IMR-90 (cell line): ENCODE data around the gene VAMP8. TPM values are rescaled to one million over a fixed set of nuclear protein-coding genes. Genes with fewer than 3 reads are reported as not detected.

ENCODE experiments used
- ATAC-seq: fragments of 200-7000 bp; cut with Tn5 transposase; 2 replicates; pipeline ENCODE4 v1.9.1; 2020; ENCODE audit warnings: low read depth, mild to moderate bottlenecking, moderate library complexity
- BruUV-seq: library from RNA; stranded (reverse); fragments of 400-500 nt; replicated peaks from 2 replicates; lab custom pipeline; 2021; lab: Mats Ljungman, UMichigan
- CTCF ChIA-PET: fragments of 300-600 bp; formaldehyde crosslinking; extraction: SDS; loops from one replicate; lab custom pipeline; 2021; ENCODE audit warnings: antibody characterized with exemption; lab: Yijun Ruan, JAX
- POLR2A ChIA-PET: fragments of 300-600 bp; sonication (Branson Sonifier 250); formaldehyde crosslinking; loops from one replicate; lab custom pipeline; 2022; ENCODE audit warnings: antibody characterized with exemption; ENCODE audit not compliant: unreplicated experiment; lab: Charles Lee
- DNase-seq: peaks from one replicate; pipeline ENCODE4 v3.0.0; 2013
- H2AFZ ChIP-seq: replicated peaks from 2 replicates; pipeline ENCODE3; 2013; ENCODE audit warnings: low read length, mild to moderate bottlenecking; ENCODE audit not compliant: poor library complexity
- H2AK5ac ChIP-seq: 2 replicates; pipeline ENCODE4 v1.6.1; 2013; ENCODE audit warnings: low read depth, low read length, inconsistent platforms
- H2AK9ac ChIP-seq: replicated peaks from 2 replicates; pipeline ENCODE3; 2013; ENCODE audit warnings: mild to moderate bottlenecking, low read depth, low read length, moderate library complexity; ENCODE audit not compliant: poor library complexity
- H2BK120ac ChIP-seq: 2 replicates; pipeline ENCODE4 v1.6.1; 2013; ENCODE audit warnings: low read depth, low read length, inconsistent platforms
- H2BK15ac ChIP-seq: 3 replicates; pipeline ENCODE4 v1.6.1; 2013; ENCODE audit warnings: low read depth, low read length, inconsistent platforms
- H2BK20ac ChIP-seq: 2 replicates; pipeline ENCODE4 v1.6.1; 2013; ENCODE audit warnings: low read depth, mild to moderate bottlenecking, inconsistent platforms, low read length, moderate library complexity
- H2BK5ac ChIP-seq: 2 replicates; pipeline ENCODE4 v1.6.1; 2013; ENCODE audit warnings: mild to moderate bottlenecking, low read depth, low read length, inconsistent platforms; ENCODE audit not compliant: poor library complexity, severe bottlenecking
- H3K14ac ChIP-seq: replicated peaks from 2 replicates; pipeline ENCODE4 v1.6.1; 2013; ENCODE audit warnings: low read depth, low read length, inconsistent platforms
- H3K18ac ChIP-seq: 2 replicates; pipeline ENCODE4 v1.6.1; 2013; ENCODE audit warnings: low read depth, low read length, control low read depth
- H3K23ac ChIP-seq: 2 replicates; pipeline ENCODE4 v1.6.1; 2013; ENCODE audit warnings: low read depth, low read length, inconsistent platforms
- H3K27ac ChIP-seq: 2 replicates; pipeline ENCODE4 v1.5.1; 2013; ENCODE audit warnings: mild to moderate bottlenecking, control low read depth, low read length; ENCODE audit not compliant: insufficient read depth
- H3K27me3 ChIP-seq: 2 replicates; pipeline ENCODE4 v1.6.1; 2013; ENCODE audit warnings: low read length; ENCODE audit not compliant: control insufficient read depth, insufficient read depth
- H3K36me3 ChIP-seq: 2 replicates; pipeline ENCODE4 v1.6.1; 2013; ENCODE audit warnings: low read length, mixed read lengths; ENCODE audit not compliant: control insufficient read depth, insufficient read depth
- H3K4ac ChIP-seq: 2 replicates; pipeline ENCODE4 v1.6.1; 2013; ENCODE audit warnings: low read depth, low read length, inconsistent platforms
- H3K4me1 ChIP-seq: 2 replicates; pipeline ENCODE4 v1.6.1; 2013; ENCODE audit warnings: low read length, mixed read lengths; ENCODE audit not compliant: control insufficient read depth, insufficient read depth
- H3K4me2 ChIP-seq: 2 replicates; pipeline ENCODE4 v1.6.1; 2013; ENCODE audit warnings: low read depth, mild to moderate bottlenecking, control low read depth, low read length, moderate library complexity
- H3K4me3 ChIP-seq: 2 replicates; pipeline ENCODE4 v1.5.1; 2013; ENCODE audit warnings: low read depth, mild to moderate bottlenecking, control low read depth, low read length, moderate library complexity; ENCODE audit not compliant: insufficient read depth
- H3K56ac ChIP-seq: 2 replicates; pipeline ENCODE4 v1.6.1; 2013; ENCODE audit warnings: low read length, inconsistent platforms; ENCODE audit not compliant: insufficient read depth; ENCODE audit errors: extremely low read depth
- H3K79me1 ChIP-seq, 2 experiments: 2 replicates each; pipeline ENCODE4 v1.6.1; 2013; ENCODE audit warnings: low read length in 2 of 2, inconsistent platforms in 1 of 2, low read depth in 1 of 2
- H3K9ac ChIP-seq: 2 replicates; pipeline ENCODE4 v1.6.1; 2013; ENCODE audit warnings: low read depth, low read length, control low read depth
- H3K9me1 ChIP-seq: 2 replicates; pipeline ENCODE4 v1.6.1; 2013; ENCODE audit warnings: low read length, inconsistent platforms; ENCODE audit not compliant: insufficient read depth
- H3K9me3 ChIP-seq: 2 replicates; pipeline ENCODE4 v1.6.1; 2013; ENCODE audit warnings: low read length; ENCODE audit not compliant: control insufficient read depth, insufficient read depth
- H4K20me1 ChIP-seq: 2 replicates; pipeline ENCODE4 v1.6.1; 2013; ENCODE audit warnings: low read length, inconsistent platforms; ENCODE audit not compliant: insufficient read depth
- H4K5ac ChIP-seq: 2 replicates; pipeline ENCODE4 v1.6.1; 2013; ENCODE audit warnings: mild to moderate bottlenecking, low read depth, low read length, control low read depth
- H4K8ac ChIP-seq, 2 experiments: 2 replicates each; pipeline ENCODE4 v1.6.1; 2013; ENCODE audit warnings: low read depth in 2 of 2, low read length in 2 of 2, control low read depth in 1 of 2, inconsistent platforms in 1 of 2
- H4K91ac ChIP-seq: 2 replicates; pipeline ENCODE4 v1.6.1; 2013; ENCODE audit warnings: low read depth, low read length, inconsistent platforms; ENCODE audit not compliant: insufficient read depth
- ELK1 ChIP-seq: fragments of 150-350 bp; IDR thresholded peaks from 2 replicates; pipeline ENCODE4 v1.6.1; 2016; ENCODE audit warnings: low read depth, mild to moderate bottlenecking, low read length, moderate library complexity, borderline replicate concordance
- POLR2A ChIP-seq: IDR thresholded peaks from 2 replicates; pipeline ENCODE4 v1.6.1; 2012; ENCODE audit warnings: mild to moderate bottlenecking, low read depth, low read length
- WGBS, 2 experiments: methylation state at CpG; one replicate each; pipeline versions ENCODE4 v1.1.5 to v1.1.7; 2013; ENCODE audit warnings: missing lambda C conversion rate in 2 of 2; ENCODE audit not compliant: insufficient read length in 1 of 2; ENCODE audit errors: extremely low coverage in 2 of 2; 5-methylcytosine and 5-hydroxymethylcytosine counted together
- dilution Hi-C: fragments of 300-500 bp; cut with HindIII; formaldehyde crosslinking; loops from one replicate; pipeline ENCODE4 v1.14.3; 2018; ENCODE audit warnings: low sequenced_read_pairs; ENCODE audit not compliant: unreplicated experiment
- in situ Hi-C: fragments of 300-500 bp; cut with MboI; formaldehyde crosslinking; loops from 3 replicates; pipeline ENCODE4 v1.14.3; 2019; ENCODE audit warnings: low sequenced_read_pairs, inconsistent platforms, mixed read lengths
- intact Hi-C: fragments of 100-400 bp; cut with micrococcal nuclease; formaldehyde crosslinking; loops from 2 replicates; pipeline ENCODE4 v1.10.0; 2022
- polyA plus RNA-seq, 3 experiments: library from polyadenylated mRNA; depleted of rRNA; stranded (reverse); fragments of >200 nt; gene quantifications; 2 replicates each; pipeline ENCODE4 v1.2.3, GENCODE V29; 2012; ENCODE audit warnings: low replicate concordance in 1 of 3
- total RNA-seq: library from RNA; depleted of rRNA; stranded (reverse); fragments of >200 nt; gene quantifications from 2 replicates; pipeline ENCODE4 v1.2.3, GENCODE V29; 2012

The VAMP8 gene
- total and polyA plus RNA-seq, 2 of the 4 experiments (the other 2 are of a cell fraction): 0.90 to 1.9 TPM

- Histone ChIP-seq H3K18ac (no peak overlapping the region), H3K27me3 (no peaks in the 10 kb centered on the region), H3K9ac (no peak overlapping the region), H3K79me1 (peaks cover 7 to 51% of the 10 kb centered on the region in 2 experiments), H4K20me1 (peaks cover 57% of the 10 kb centered on the region), H3K27ac (no peak overlapping the region), H4K5ac (no peak overlapping the region), H3K4ac (no peak overlapping the region), H3K9me1 (peaks cover 15% of the 10 kb centered on the region; the same call in 1 of the 2 replicates), H2BK5ac (no peak overlapping the region), H3K4me1 (peaks cover 19% of the 10 kb centered on the region), H4K91ac (no peak overlapping the region), H3K9me3 (no peaks in the 10 kb centered on the region), H3K4me3 (no peak overlapping the region), H3K56ac (no peak overlapping the region), H2BK120ac (no peak overlapping the region), H2BK20ac (no peak overlapping the region), H3K23ac (no peak overlapping the region), H3K14ac (no peak overlapping the region), H3K36me3 (peaks cover 39% of the 10 kb centered on the region), H2AK9ac (no peak overlapping the region), H3K4me2 (no peak overlapping the region), H4K8ac (no peak overlapping the region; a peak in 1 of 4 replicates), H2AFZ (no peak overlapping the region), H2BK15ac (no peak overlapping the region), H2AK5ac (no peak overlapping the region)
- ATAC-seq (no peak), DNase-seq (no peak)
- CTCF ChIA-PET: no interaction called here
- no TSS peak for BruUV-seq
- in situ Hi-C loops: no loop called here
- 73% methylated on average over 2 of the region's 5 CpGs; no CpG with 5 or more reads in 1 of the 2 experiments for WGBS, 2 experiments
- POLR2A ChIA-PET: interaction anchor here (0.6 to 1.3 kb wide), 6 partner anchors 8 to 125 kb away, joined by 3 to 4 read pairs (median 3); no protein-coding TSS in a partner anchor
- dilution Hi-C loops: no loop called here
- intact Hi-C loops: no loop called here
- TF ChIP-seq ELK1 (no peak), POLR2A (peak; percentile 51)
Measured at GRCh38 chr2:85545780-85546240, 31.6 kb upstream of the VAMP8 start.
